Amygdala (tissue), 56 donors: ENCODE data around the gene SUCLG1.
"Not testable (repeated sequence)": the region's sequence is repeated elsewhere in the genome, so short reads cannot be mapped to it uniquely, and the experiment has no call there.

Experiments
- DNase-seq, 56 donors: peaks; one replicate each; lab custom pipeline; 2025; lab: John Stamatoyannopoulos, UW

Gene SUCLG1

DNA sequence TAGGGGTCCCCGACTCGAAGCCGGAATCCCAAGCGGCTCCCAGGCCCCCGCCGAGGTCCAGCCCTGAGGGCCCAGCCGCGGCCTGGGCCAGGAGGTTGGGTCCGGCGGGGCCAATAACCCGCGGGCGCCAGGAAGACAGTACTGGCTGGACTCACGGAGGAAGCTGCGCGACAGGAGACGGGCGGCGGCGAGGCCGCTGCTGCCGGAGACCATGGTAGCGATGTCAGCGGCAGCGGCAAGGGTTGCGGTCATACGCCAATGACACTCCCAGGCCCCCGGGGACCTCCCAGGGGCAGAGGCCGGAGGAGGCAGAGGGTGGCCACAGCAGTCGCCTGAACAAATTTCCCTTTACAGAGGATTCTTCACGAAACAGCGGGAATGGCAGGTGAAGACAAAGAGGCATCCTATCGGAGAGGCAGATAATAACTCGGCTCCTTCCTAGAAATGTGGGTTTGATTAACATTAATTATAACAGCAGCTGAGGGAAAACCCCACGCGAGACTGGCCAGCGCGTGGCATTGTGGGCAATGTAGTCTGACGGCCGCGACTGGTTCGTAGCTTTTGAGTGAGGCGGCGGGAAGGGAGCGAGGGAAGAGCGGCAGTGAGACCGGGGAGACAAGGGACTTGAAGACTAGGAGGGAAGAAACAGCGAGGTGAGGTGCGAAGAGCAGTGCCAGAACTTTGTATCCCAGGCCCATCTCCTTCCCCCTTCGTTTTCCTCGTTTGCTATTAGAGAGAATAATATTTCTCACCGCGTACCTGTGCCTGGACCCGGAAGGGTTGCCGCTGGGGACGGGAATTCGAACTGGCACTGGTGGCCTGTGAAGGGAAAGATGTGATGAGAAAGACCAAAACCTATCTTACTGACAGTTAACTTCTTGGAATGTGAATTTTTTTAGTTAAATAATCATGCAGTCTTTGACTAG lies at the start of gene SUCLG1:
Gene SUCLG1 (minus strand): TSS at position 263 of the 926 bp plus-strand sequence. CDS start 11 bp downstream, at position 252.
- DNase-seq = peak; percentile 37 to 95 (median 86)

DNA sequence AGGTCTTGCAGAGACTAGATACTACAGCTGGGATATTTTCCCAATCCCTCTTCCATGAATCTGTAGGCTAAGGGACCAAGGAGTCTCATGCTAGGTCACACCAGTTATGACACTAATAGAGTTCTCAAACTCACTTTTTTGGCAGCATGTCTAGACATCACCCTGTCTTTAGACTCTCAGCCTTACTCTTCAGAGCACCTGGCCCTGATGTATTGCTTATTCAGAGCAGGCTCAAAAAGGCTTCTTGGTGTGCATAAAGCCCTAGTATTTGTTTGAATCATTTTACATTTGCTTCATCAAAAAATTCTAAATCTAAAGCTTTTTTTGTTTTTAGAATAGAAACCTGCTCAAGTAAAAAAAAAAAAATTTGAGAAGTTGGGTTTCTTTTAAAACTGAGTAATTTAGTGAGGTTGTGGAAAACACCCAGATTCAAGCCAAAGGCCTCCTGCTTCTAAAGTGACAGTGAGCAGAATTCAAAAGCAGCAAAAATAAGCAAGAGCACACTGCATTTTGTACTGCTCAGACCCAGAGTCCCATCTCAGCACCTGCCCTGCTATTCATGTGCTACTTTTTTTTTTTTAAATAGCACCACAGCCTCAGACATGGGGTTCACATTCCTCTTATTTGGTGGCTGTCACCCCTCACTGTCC lies 39.2 kb upstream of the SUCLG1 start:
- DNase-seq = no peak

DNA sequence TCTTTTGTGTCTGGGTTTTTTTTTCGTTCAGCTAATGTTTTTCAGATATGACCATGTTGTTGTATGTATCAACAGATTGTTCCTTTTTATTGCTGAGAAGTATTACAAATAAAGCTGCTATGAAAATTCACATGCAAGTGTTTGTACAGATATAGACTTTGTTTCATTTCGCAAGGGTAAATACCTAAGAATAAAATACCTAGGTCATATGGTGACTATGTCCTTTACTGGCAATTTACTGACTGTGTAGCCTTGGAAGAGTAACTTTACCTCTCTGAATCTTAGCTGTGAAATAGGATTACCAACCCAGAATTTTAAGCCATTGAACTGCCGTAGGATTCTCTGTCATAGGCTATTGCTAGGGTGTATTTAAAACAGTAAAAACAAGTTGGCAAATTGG lies 38.2 kb upstream of the SUCLG1 start:
- DNase-seq = no peak

DNA sequence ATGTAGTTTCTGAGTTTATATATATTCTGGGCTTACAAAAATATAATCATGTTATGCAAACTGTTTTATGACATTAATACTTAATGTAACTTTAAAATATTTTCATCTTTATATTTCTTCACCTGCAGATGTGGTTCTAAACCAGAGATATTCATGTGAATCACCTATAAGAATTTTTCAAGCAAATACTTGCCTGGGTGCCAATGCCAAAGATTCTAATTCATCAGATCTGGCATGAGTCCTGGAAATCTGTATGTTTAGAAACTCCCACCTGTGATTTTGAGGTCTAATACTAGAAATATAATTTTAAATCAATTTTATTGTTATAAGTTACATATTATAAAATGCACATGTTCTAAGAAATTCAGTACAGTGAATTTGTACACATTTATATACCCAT lies 37.3 kb upstream of the SUCLG1 start:
- DNase-seq = no peak

DNA sequence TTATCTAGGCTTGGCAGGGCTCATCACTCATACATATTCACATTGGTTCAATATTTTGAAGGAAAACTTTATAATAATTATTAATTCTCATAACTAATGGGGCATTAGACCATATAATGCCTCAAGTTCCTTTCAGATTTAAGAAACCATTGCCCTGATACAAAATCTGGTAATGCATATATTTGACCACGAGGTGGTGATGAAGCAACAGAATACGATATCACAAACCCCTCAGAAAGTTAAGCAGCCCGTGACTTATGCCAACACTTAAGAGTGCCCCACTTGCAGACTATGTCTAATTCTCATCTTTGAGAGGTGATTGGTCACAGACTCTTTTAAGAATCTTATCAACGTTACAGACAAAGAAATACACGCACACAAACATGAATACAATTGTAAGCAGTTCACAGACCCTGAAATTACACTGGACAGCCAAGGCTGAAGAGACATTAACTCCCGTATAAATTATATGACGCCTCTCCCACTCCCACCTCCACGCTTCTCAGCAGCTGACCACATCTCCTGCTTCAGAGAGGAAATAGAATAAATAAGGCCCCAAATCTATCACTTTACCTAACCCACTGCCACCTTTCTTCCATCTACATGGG lies 36.6 kb upstream of the SUCLG1 start:
- peak in 3 of 56 donors; percentile 3 to 9 (median 4) for DNase-seq

DNA sequence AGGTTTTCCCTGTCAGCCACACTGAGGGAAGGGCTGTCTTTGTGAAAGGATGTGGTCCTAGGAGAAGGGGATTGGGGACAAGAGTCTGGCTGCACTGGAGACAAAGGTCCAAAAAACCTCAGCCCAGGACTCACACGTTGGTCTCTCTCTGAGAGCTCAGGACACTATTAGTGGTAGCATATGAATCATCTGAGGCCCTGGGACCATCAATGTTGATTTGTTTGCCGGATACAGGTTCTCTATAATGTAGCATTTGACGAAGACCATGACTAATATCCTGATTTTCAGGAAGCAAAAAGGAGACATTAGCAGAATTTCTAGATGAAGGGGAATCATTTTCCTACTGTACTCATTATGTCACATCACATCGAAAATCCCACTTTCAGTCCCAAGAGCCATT lies 35.0 kb upstream of the SUCLG1 start:
- DNase-seq = no peak

DNA sequence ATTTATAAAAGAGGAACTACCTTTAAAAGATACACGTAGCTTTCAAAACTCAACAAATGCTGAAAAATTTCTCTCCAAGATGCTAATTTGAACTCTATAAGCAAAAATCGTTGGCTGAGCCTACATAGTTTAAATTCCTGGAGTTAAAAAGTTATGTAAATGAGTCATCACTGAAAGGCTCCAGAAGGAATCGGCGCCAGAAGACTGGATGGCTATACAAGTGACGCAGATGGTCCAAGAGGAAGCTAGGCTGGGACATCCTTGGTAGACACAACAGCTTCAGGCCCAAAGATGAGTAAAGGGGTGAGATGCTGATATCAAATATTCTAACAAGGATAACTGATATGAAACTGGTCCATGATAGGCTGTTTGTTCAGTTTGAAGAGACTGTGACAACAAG lies 34.4 kb upstream of the SUCLG1 start:
- DNase-seq = no peak

DNA sequence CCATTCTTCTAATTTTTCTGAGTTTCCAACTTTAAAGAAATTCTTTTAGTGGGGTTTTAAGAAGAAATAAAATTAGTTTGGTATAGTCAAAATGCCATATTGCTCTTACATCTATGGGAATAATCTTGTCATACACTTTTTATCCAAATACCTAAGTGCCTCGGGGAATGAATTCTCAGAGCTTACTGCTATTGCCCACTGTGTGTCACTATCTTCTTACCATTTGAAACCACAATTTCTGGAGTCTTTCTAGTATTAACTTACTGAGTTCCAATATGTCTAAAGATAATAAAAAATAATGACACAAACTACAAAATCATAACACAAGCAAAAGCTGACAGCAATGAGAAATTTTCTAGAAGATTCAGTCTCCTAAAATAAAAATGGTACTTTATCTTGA lies 33.5 kb upstream of the SUCLG1 start:
- no peak for DNase-seq

DNA sequence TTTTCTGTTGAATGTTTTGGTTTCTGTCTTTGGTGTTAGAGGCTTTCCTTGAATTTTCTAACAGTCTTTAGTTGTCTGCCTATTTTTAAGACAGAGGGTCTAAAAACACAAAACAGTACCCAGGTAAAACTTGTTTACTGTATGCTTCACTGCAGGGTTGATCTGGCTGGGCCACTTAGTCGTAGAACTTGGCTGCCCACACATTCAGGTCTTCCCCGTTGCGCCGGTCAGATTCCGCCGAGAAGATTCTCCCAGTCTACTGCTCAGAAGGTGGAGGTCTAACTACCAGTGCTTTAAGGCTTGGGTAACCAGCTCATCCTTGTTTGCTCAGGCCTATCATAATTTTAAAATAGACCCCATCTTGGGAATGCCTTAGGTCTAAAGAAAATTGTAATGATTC lies 32.7 kb upstream of the SUCLG1 start:
- DNase-seq = no peak

DNA sequence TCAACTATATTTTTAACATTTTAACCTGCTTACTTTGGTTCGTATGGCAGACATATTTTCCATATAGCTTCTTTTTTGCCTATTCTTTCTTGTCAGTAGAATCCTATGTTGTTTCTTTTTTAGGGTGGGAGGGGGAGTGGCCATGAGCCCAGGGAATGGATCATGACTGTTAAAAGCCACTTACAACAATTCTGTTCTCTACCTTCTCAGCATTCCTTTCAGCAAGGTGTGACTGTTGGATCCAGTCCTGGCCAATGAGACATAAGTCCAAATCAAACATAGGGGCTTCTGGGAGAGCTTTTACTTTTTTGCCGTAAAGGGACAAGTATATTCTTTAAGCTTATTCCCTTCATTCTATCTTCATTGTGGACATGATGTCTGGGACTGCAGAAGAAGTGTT lies 32.2 kb upstream of the SUCLG1 start:
- no peak for DNase-seq

DNA sequence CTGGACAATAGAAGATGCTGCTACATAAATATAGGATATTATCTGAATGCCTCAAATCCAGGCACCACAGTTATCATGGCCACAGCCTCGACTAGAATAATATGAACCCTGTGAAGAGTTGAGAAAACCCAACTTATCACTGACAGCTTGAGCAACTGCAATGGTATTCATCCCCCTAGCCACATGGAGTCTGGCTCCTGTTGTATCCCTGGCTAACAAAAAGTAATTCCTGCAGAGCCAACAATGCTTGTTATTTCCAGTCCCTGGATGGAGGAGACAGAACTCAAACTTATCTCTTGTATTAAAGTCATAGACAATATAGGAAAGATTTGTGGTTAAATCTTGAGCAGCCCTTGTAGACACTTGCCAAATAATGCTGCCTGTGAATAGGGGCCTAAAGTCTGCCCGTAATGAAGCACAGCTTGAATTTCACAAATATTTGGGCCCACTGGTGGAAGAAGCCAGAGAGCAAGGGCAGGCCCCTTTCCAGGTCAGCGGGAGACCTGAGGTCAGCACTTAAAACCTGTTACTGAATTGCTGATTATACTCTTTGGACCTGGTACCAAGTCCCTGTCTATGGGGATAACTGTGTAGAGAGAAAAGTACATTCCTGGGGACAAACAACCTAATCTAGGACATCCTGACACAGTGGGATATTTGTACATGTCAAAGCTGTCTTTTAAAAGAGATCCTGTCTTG lies 28.4 kb upstream of the SUCLG1 start:
- DNase-seq = no peak

DNA sequence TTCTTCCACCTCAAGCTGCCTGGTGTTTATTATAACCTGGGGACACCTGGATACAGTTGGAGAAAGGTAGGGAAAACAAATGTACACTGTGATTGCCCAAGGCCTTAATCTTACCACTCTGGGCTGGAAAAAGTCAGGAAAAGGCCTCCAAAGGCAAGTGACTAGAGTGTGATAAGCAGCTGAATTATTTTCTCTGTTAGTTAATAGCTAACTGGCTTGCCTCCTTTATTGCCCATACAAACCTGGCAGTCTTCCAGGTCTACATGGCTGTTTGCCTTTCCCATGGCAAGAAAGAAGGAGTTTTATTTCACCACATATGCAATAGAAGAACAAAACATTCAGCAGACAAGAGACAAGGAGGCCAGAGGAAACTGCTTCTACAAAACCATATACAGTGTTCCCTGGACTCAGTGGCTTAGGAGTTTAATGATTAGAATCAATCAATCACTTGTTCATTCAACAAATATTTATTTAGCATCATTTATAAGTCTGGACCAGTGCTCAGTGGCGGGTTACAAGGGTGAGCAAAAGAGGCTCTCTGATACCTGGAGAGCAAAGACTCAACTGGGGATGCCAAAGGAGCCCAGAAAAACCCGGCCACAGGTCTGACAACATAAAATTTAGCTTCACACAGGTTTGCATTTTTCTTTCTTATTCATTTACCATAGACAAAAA lies 27.5 kb upstream of the SUCLG1 start:
- peak in 1 of 56 donors; percentile 0 for DNase-seq

DNA sequence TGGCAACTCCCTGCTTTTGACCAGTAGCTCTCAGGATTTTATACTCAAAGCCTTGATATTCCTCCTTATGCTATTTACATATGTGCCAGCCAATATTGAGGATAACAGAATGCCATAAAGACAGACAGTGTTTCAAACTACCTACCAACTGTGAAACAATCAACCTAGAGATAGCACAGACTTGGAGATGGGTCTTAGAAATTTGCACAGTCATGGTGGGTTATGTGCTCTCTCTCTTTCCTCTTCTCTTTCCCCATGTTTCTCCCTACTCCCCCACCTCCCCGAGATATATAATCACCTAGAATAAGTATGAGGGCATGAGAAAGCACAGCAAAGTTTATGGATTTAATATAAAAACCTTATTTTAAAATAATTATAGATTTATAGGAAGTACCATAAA lies 24.2 kb upstream of the SUCLG1 start:
- no peak for DNase-seq

DNA sequence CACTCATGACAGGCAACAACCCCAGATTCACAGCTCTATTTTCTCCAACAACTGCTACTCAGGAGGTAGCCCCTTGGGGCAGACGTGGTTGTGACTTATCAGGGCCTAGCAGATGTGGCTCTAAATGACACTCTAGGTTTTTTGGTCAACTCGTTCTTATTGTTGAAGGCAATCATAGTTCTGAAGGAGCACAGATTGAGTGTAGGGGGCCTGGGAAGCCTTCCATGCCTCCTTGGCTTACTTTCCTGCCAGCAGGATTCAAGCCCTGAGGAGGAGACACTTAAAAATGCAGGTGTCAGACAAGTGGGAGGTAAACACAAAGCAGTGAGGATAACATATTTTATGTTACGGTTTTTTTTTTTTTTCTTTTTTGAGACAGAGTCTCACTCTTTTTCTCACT lies 23.5 kb upstream of the SUCLG1 start:
- no peak for DNase-seq

DNA sequence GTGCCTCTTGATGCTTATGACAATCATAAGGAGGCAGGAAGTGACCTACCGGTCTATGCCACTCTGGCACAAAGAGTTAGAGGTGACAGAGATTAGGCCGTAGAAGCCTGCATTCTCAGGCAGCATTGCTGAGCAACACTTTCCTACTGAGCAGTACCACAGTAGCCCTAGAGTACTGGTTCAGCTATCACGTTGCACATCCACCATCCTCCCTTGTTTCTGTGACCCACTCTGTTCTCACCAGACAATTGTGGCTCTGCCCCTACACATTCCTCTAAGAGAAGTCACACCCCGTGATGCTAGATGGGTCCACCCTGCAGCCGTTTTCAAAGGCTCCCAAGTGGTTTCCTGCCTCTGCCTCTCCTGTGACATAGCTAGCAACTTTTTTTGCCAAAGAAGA lies 22.6 kb upstream of the SUCLG1 start:
- no peak for DNase-seq

DNA sequence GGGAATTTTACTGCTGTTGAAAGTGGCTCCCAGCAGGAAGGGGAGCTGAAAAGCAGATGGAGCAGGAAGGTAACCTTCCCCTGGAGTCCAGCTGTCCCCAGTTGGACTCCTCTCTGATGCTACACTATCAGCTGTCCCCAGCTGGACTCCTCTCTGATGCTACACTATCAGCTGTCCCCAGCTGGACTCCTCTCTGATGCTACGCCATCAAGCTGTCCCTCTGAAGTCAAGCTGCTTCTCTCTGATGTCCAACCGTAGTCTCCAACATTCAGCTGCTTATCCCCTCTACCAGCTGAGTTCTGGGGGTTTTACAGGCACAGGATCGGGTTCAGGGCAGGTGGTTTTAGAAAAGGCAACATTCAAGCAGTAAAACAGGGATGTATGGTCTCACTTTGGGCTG lies 19.8 kb upstream of the SUCLG1 start:
- no peak for DNase-seq

DNA sequence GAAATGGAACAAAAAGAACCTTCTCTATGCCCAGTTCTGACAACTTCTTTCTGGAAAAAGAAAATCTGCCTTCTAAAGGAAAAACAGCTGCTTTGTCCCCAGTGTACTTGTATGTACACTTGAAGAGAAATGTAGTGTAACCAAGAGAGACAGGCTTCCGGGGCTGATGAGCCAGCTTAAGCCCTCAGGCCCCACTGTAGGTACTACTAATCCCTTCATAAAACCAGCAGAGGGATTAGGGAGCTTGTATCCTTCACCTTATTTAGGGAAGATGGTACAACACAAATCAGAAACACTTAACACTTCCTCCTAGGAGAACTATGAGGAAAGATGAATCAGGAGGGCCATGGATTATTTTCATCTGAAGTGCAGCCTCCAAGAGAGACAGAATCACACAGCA lies 18.8 kb upstream of the SUCLG1 start:
- no peak for DNase-seq

DNA sequence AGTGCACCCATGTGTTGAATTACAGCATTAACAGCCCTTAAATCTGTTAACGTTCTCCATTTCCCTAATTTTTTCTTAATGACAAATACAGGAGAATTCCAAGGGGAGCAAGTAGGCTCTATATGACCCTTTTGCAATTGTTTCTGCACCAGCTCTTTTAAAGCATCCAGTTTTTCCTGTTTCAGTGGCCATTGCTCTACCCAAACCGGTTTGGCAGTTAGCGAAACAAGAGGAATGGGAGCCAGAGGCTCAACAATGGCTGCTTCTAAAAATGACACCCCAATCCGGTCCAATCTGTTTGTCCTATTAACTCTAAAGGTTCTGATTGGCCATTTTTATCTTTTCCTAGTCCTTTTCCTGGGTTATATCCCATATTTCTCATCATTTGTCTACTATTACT lies 15.1 kb upstream of the SUCLG1 start:
- no peak for DNase-seq

DNA sequence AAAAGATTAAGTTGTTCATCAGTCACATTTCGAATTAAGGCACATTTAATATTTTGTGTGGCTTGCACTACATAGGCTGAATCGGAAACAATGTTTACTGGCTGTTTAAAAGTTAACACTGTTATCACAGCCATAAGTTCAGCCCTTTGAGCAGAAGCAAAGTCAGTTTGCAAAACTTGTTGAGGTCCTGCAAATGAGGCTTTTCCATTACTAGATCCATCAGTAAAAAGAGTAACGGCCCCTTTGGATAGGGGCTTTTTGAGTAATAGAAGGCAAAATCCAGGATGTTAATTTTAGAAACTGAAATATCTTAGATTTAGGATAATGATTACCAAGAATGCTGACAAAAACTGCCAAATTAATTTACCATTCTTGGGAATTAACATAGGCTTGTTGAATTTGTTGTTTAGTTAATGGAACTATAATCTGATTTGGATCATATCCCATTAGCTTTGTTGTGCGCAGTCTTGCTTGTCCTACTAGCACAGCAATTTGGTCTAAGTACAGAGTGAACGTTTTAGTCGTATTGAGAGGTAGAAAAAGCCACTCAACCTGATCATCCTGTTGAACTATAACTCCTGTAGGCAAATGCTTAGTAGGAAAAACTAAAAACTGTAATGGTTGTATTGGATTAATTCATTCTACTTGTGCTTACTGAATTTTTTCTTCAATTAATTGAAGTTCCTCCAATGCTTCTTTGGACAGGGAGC lies 13.9 kb upstream of the SUCLG1 start:
- no peak for DNase-seq

DNA sequence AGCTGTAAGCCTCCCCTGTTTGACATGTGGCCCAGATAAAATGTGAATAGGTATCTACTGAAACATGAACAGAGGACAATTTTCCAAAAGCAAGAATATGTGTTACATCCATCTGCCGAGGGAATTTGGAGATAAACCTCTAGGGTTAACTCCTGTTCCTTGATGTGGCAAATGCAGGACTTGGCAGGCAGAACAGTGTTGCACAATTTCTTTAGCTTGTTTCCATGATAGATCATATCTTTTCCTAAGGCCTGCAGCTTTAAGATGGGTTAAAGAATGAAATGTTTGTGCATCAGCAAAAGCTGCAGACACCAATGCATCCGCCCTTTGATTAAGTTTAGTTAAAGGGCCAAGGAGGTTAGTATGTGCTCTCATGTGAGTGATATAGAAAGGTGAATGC lies 13.3 kb upstream of the SUCLG1 start:
- not testable (repeated sequence) for DNase-seq
